Left hindlimb (tissue), 1 donor: ENCODE results near the gene ZFP37.
"Not testable (repeated sequence)": the region's sequence is repeated elsewhere in the genome, so short reads cannot be mapped to it uniquely, and the experiment has no call there.

Experiments
- DNase-seq: peaks from one replicate; pipeline ENCODE4 v3.0.0-alpha.2; 2018

Gene ZFP37

GRCh38 chr9:113056191-113057106 is at the start of gene ZFP37:
Gene ZFP37 (minus strand): TSS chr9:113056724. CDS start chr9:113056688, 36 bp downstream.
- peak; percentile 94 for DNase-seq

- DNase-seq = not testable (repeated sequence)
Measured at GRCh38 chr9:113105345-113105744, 48.8 kb upstream of the ZFP37 start.

- DNase-seq = no peak
Measured at GRCh38 chr9:113095561-113095960, 39.0 kb upstream of the ZFP37 start.

- not testable (repeated sequence) for DNase-seq
Measured at GRCh38 chr9:113089924-113090323, 33.4 kb upstream of the ZFP37 start.

GRCh38 chr9:113089143-113089505 is 32.6 kb upstream of the ZFP37 start:
- not testable (repeated sequence) for DNase-seq

- not testable (repeated sequence) for DNase-seq
Measured at GRCh38 chr9:113088456-113089142, 32.1 kb upstream of the ZFP37 start.

GRCh38 chr9:113062932-113063310 is 6.4 kb upstream of the ZFP37 start:
- DNase-seq = not testable (repeated sequence)

GRCh38 chr9:113062256-113062931 is 5.9 kb upstream of the ZFP37 start:
- DNase-seq = not testable (repeated sequence)

GRCh38 chr9:113061072-113061850 is 4.7 kb upstream of the ZFP37 start:
- DNase-seq = not testable (repeated sequence)

- DNase-seq = not testable (repeated sequence)
Measured at GRCh38 chr9:113059581-113060284, 3.2 kb upstream of the ZFP37 start.

GRCh38 chr9:113057193-113057592 is 669 bp upstream of the ZFP37 start:
- no peak for DNase-seq

GRCh38 chr9:113042884-113043657 is 13.5 kb downstream of the ZFP37 start:
- DNase-seq = no peak

- DNase-seq = no peak
Measured at GRCh38 chr9:113026200-113026599, 30.3 kb downstream of the ZFP37 start.

- DNase-seq = no peak
Measured at GRCh38 chr9:113018247-113018646, 38.3 kb downstream of the ZFP37 start.

GRCh38 chr9:113012492-113012891 is 44.0 kb downstream of the ZFP37 start:
- DNase-seq = no peak

- peak; percentile 81 for DNase-seq
Measured at GRCh38 chr9:113011911-113012381, 44.6 kb downstream of the ZFP37 start, which contains the start of gene ZNF883. Gene ZNF883 (minus strand): TSS chr9:113012192.

GRCh38 chr9:113005777-113006176 is 50.7 kb downstream of the ZFP37 start:
- no peak for DNase-seq

GRCh38 chr9:112997236-112997941 is 59.1 kb downstream of the ZFP37 start:
- no peak for DNase-seq
